Peyer's patch (tissue), 4 donors: ENCODE results near the gene LENEP. TPM values are rescaled to one million over a fixed set of nuclear protein-coding genes. Genes with fewer than 3 reads are reported as not detected.

ENCODE experiments used
- DNase-seq, 3 donors: peaks; one replicate each; pipeline ENCODE4 v3.0.0-alpha.2; 2017 to 2019
- H3K27ac ChIP-seq, 4 donors: fragments of 200-600 bp; sonication (generic); one replicate each; pipeline ENCODE4 v1.5.1; 2016 to 2019
- H3K27me3 ChIP-seq, 2 donors: fragments of 200-600 bp; sonication (generic); one replicate each; pipeline ENCODE4 v1.5.1; 2019
- H3K36me3 ChIP-seq, 3 donors: fragments of 200-600 bp; sonication (generic); one replicate each; pipeline ENCODE4 v1.5.1; 2016 to 2019
- H3K4me1 ChIP-seq, 4 donors: fragments of 200-600 bp; sonication (generic); one replicate each; pipeline ENCODE4 v1.5.1; 2016 to 2019
- H3K4me3 ChIP-seq, 4 donors: fragments of 200-600 bp; sonication (generic); 1 replicate in 3 of 4; 2 replicates in 1 of 4; pipeline ENCODE4 v1.5.1; 2016 to 2019; ENCODE audit warnings: mild to moderate bottlenecking in 1 of 4
- H3K9me3 ChIP-seq, 4 donors: fragments of 200-600 bp; sonication (generic); one replicate each; pipeline ENCODE4 v1.5.1; 2016 to 2019; ENCODE audit warnings: mild to moderate bottlenecking in 1 of 4
- POLR2A ChIP-seq, 2 donors: fragments of 450-650 bp; IDR thresholded peaks; one replicate each; pipeline ENCODE4 v1.5.1; 2017; ENCODE audit warnings: antibody characterized with exemption in 2 of 2, mild to moderate bottlenecking in 2 of 2, moderate library complexity in 2 of 2
- total RNA-seq, 4 donors: library from RNA; depleted of rRNA; stranded (reverse); fragments of >200 nt; gene quantifications; one replicate each; pipeline ENCODE4 v1.1.0, GENCODE V29; 2016
- TF ChIP-seq, protein P1 (sequence below), 6 experiments: fragments of 450-650 bp in 4 of 6; fragments of 200-600 bp in 2 of 6; sonication (generic) in 1 of 6; IDR thresholded peaks; one replicate each; pipeline ENCODE4 v1.5.1; 2017 to 2019; ENCODE audit warnings: antibody characterized with exemption in 6 of 6, mild to moderate bottlenecking in 3 of 6, moderate library complexity in 1 of 6

The LENEP gene, protein sequence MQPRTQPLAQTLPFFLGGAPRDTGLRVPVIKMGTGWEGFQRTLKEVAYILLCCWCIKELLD
- total RNA-seq, result not detected

DNA sequence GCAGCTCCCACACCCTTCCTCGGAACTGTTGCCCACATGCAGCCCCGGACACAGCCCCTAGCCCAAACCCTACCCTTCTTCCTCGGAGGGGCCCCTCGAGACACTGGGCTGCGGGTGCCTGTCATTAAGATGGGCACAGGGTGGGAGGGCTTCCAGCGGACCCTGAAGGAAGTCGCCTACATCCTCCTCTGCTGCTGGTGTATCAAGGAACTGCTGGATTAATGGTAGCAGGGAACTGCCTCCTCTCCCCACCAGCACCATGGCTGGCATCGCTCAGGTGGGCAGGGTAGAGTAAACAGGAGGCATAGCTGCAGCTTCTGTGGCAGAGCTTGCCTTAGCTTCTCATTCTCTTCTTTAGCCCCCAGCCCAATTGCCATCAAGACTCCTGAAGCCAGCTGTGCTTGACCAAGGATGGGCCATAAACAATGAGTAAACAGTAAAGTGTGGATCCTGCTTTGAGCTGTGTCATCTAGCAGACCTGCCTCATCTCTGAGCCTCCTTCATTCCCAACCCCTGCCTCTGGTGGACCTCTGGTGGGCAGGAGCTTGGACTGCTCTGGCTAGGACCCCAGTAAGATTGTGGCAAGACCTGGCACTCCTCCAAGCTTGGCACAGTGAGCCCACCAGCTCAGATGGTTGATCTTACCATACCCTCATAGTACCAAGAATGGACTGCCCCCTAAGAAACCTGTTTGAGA, at the start of gene LENEP:
Gene LENEP, plus strand, starts transcription at position 15 of the 697 bp plus-strand sequence. Its CDS starts 22 bp downstream, at position 37.
- Histone ChIP-seq H3K27ac (no peak within 1 kb of the TSS), H3K4me1 (peaks cover 0 to 10% (median 0%) of the 10 kb centered on the region in 4 donors), H3K36me3 (peaks cover 0 to 19% (median 0%) of the 10 kb centered on the region in 3 donors), H3K4me3 (no peak within 1 kb of the TSS), H3K9me3 (no peaks in the 10 kb centered on the region), H3K27me3 (no peaks in the 10 kb centered on the region)
- DNase-seq, result peak in 1 of 3 donors; percentile 34
- TF ChIP-seq POLR2A (IDR thresholded peaks at IDR 0.05), result no peak
- TF ChIP-seq, protein P1, sequence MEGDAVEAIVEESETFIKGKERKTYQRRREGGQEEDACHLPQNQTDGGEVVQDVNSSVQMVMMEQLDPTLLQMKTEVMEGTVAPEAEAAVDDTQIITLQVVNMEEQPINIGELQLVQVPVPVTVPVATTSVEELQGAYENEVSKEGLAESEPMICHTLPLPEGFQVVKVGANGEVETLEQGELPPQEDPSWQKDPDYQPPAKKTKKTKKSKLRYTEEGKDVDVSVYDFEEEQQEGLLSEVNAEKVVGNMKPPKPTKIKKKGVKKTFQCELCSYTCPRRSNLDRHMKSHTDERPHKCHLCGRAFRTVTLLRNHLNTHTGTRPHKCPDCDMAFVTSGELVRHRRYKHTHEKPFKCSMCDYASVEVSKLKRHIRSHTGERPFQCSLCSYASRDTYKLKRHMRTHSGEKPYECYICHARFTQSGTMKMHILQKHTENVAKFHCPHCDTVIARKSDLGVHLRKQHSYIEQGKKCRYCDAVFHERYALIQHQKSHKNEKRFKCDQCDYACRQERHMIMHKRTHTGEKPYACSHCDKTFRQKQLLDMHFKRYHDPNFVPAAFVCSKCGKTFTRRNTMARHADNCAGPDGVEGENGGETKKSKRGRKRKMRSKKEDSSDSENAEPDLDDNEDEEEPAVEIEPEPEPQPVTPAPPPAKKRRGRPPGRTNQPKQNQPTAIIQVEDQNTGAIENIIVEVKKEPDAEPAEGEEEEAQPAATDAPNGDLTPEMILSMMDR (IDR thresholded peaks at IDR 0.05), result no peak

DNA sequence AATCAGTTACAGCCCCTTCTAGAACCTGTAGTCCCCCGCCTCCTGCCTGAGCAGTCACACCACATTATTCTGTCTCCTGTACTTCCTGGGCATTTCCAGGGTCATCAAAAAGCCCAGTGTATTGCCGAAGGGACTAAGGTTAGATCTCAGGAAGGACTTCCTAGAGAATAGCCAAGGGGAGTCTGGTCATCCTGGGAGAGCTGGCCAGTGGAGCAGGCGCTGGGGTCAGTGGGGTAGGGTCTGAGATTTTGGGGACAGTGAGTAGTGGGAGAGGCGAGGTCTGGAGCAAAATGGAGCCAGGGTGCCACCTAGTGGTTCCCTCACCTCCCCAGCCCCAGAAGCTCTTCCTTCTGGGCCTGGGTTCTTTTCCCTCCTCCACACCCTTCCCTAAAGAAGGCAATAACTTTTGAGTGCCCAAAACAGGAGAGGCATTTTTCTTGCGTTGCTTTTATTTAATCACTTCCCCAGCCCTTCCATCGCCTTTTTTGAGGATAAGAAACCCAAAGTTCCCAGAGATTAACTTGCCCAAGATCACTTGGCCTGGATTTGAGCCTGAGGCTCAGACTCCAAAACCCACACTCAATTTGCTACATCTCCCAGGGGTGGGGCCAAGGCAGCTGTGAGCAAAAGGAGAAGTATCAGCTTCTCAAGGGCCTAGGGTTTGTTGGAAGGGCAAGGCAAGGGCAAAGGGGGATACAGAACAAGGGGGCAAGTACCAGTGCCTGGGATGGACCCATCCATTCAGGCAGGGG, 49.6 kb upstream of the LENEP start:
- Histone ChIP-seq H3K27me3 (no peaks in the 10 kb centered on the region), H3K4me1 (peaks cover 4 to 53% (median 33%) of the 10 kb centered on the region in 4 donors), H3K9me3 (no peaks in the 10 kb centered on the region), H3K36me3 (peaks cover 0 to 33% (median 0%) of the 10 kb centered on the region in 3 donors), H3K27ac (peak overlapping the region; percentile 57 to 85 (median 72)), H3K4me3 (no peak overlapping the region)
- no peak for TF ChIP-seq POLR2A (IDR thresholded peaks at IDR 0.05)
- TF ChIP-seq, protein P1 (IDR thresholded peaks at IDR 0.05), result peak; percentile 44 to 77 (median 69)
- peak; percentile 58 to 73 (median 67) for DNase-seq

DNA sequence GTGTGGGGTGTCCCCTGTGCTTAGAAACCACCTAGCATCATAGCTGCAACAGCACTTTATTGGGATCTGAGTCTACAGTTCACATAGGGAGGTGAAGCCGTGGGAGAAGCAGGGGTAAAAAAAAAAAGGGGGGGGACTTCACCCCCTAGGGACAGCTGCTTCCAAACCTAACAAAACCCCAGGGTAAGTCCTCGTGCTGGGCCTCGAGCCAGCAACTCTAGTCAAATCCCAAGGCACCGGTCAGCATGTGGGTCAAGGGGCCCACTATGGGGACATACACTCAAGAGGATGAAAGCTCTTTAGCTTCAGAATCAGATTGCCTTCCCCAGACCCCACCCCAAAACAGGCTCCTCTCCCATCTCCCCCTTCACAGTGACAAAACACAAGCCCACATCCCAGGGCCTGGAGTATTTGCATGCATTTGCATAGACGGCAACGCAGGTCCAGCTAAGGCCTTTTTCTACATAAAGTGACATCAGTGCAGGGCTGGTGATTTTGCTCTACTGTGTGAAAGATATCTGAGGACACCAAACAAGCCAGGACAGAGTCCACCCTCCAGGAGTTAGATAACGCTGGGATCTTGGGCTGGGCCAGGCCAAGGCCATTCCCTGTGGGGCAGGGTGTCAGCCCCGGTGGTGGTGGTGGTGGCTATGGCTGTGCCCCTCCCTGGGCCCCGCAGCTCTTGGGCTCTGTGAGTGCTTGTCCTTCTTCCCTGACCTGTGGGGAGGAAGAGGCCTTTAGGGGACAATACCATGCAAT, 48.8 kb upstream of the LENEP start:
- H3K4me1 ChIP-seq, result peaks cover 4 to 53% (median 33%) of the 10 kb centered on the region in 4 donors
- no peaks in the 10 kb centered on the region for H3K27me3 ChIP-seq
- no peak overlapping the region for H3K4me3 ChIP-seq
- H3K36me3 ChIP-seq, result peaks cover 0 to 37% (median 0%) of the 10 kb centered on the region in 3 donors
- peak in 1 of 2 donors; percentile 48 for TF ChIP-seq POLR2A (IDR thresholded peaks at IDR 0.05)
- TF ChIP-seq, protein P1 (IDR thresholded peaks at IDR 0.05), result no peak
- no peaks in the 10 kb centered on the region for H3K9me3 ChIP-seq
- DNase-seq, result peak in 2 of 3 donors; percentile 79
- peak overlapping the region; percentile 57 to 85 (median 72) for H3K27ac ChIP-seq

DNA sequence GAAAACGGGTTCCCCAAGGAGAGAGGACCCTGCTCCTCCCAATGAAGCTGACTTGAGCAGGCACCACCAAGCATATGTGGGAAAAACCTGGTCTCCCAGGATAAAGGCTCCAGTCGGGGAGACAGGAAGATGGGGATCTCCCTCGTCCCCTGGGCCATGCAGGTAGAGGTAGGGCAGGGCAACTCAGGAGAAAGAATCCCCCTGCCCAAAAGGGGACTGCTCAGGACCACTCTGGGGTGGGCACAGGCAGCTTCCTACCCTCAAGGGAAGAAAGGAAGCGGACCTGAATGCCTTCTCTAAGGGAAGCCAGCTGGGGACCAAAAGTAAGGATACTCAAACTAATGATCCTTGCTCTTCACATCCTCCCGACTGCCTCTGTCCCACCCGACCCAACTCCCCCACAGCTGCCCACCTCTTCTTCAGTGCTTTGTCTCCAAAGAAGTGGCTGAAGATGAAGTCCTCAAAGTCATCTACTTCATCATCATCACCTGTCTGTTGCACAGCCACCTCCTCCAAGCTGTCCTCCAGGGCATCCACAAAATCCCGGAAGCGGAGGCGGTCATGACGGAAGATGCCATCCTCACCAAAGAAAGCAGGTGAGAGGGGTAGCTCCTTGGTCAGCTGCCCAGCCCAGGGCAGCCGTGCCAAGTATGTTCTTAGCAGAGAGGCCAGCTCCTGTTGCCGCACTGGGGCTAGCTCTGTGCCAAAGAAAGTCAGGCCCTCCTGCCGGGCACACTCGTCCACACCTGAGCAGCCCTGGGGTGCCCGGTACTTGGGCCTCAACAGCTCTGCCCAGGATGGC, 48.0 kb upstream of the LENEP start:
- no peak for DNase-seq
- TF ChIP-seq, protein P1 (IDR thresholded peaks at IDR 0.05), result no peak
- TF ChIP-seq POLR2A (IDR thresholded peaks at IDR 0.05), result no peak
- Histone ChIP-seq H3K4me3 (no peak overlapping the region), H3K36me3 (peaks cover 0 to 44% (median 0%) of the 10 kb centered on the region in 3 donors), H3K9me3 (no peaks in the 10 kb centered on the region), H3K4me1 (peaks cover 4 to 53% (median 32%) of the 10 kb centered on the region in 4 donors), H3K27ac (peak overlapping the region; percentile 46 to 85 (median 72)), H3K27me3 (no peaks in the 10 kb centered on the region)
